ENCODE results near the gene GABARAPL1. TPM values are rescaled to one million over a fixed set of nuclear protein-coding genes. Genes with fewer than 3 reads are reported as not detected.
A peak's percentile ranks its signal among the peaks of the same experiment; 100 is the strongest.
"Not testable (repeated sequence)": the region's sequence is repeated elsewhere in the genome, so short reads cannot be mapped to it uniquely, and the experiment has no call there.

The GABARAPL1 gene
- total and polyA plus RNA-seq, 9 donors = 53.1 to 186 (median 96.1) TPM

- H3K4me3 ChIP-seq = peak overlapping the region; percentile 89
- H3K27me3 ChIP-seq = no peaks in the 10 kb centered on the region
- WGBS, 3 donors = 48 to 62% (median 60%) methylated on average over 3 of the region's 3 CpGs
- H3K9me3 ChIP-seq = no peaks in the 10 kb centered on the region
- peak overlapping the region; percentile 97 to 100 for H3K27ac ChIP-seq
- DNase-seq = no peak
- peaks cover 5% of the 10 kb centered on the region for H3K4me1 ChIP-seq (ENCODE audit: insufficient read depth)
- TF ChIP-seq POLR2A (IDR thresholded peaks at IDR 0.05) = no peak
- TF ChIP-seq, protein P1, sequence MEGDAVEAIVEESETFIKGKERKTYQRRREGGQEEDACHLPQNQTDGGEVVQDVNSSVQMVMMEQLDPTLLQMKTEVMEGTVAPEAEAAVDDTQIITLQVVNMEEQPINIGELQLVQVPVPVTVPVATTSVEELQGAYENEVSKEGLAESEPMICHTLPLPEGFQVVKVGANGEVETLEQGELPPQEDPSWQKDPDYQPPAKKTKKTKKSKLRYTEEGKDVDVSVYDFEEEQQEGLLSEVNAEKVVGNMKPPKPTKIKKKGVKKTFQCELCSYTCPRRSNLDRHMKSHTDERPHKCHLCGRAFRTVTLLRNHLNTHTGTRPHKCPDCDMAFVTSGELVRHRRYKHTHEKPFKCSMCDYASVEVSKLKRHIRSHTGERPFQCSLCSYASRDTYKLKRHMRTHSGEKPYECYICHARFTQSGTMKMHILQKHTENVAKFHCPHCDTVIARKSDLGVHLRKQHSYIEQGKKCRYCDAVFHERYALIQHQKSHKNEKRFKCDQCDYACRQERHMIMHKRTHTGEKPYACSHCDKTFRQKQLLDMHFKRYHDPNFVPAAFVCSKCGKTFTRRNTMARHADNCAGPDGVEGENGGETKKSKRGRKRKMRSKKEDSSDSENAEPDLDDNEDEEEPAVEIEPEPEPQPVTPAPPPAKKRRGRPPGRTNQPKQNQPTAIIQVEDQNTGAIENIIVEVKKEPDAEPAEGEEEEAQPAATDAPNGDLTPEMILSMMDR (IDR thresholded peaks at IDR 0.05) = no peak
- no peak for TF ChIP-seq EP300 (IDR thresholded peaks at IDR 0.05)
- H3K36me3 ChIP-seq = no peaks in the 10 kb centered on the region
- intact Hi-C loops (cut with DNase I) = loop anchor here in 3 of 4 donors (10.0 kb wide), 3 partner anchors 150 to 1520 kb away; partner anchors contain the start of genes RIMKLB (in 1 of the 3) and YBX3 (in 1 of the 3)
Observed at GRCh38 chr12:10214895-10215267, 2.2 kb downstream of the GABARAPL1 start.

DNA sequence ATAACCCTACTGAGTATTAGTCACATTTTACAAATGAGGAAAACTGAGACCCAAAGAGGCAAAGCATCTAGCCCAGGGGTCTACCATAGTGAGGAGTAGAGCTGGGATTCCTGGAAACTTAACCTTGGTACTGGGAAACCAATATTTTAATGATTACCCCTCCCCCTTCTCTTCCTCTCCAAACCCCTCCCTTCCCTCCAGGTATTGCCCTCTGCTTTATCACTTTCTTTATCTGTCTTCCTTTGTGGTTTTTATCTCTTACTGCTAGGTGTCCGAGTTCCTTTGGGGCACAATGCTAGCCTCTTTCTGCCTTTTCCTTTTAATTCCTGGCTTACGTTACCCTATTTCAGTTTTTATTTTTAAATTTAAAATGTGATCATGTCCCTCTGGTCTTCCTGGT lies 2.8 kb downstream of the GABARAPL1 start:
- WGBS, 3 donors = 77 to 88% (median 81%) methylated on average over 2 of the region's 2 CpGs
- DNase-seq = no peak
- TF ChIP-seq EP300 (IDR thresholded peaks at IDR 0.05) (no peak), POLR2A (IDR thresholded peaks at IDR 0.05) (no peak)
- TF ChIP-seq, protein P1 (IDR thresholded peaks at IDR 0.05) = no peak
- H3K27me3 ChIP-seq = no peaks in the 10 kb centered on the region
- peak overlapping the region in 1 of 2 donors; percentile 97 for H3K27ac ChIP-seq
- intact Hi-C loops (cut with DNase I) = loop anchor here in 3 of 4 donors (10.0 kb wide), 3 partner anchors 149 to 1521 kb away; partner anchors contain the start of genes RIMKLB (in 1 of the 3) and YBX3 (in 1 of the 3)
- H3K4me3 ChIP-seq = peak overlapping the region; percentile 89
- H3K4me1 ChIP-seq (ENCODE audit: insufficient read depth) = peaks cover 5% of the 10 kb centered on the region
- no peaks in the 10 kb centered on the region for H3K36me3 ChIP-seq
- no peaks in the 10 kb centered on the region for H3K9me3 ChIP-seq

GRCh38 chr12:10215946-10216345 lies 3.3 kb downstream of the GABARAPL1 start:
- H3K36me3 ChIP-seq; H3K27me3 ChIP-seq; DNase-seq; H3K9me3 ChIP-seq; H3K27ac ChIP-seq; H3K4me1 ChIP-seq (ENCODE audit: insufficient read depth); H3K4me3 ChIP-seq: not testable (repeated sequence)
- intact Hi-C loops (cut with DNase I) = loop anchor here in 3 of 4 donors (10.0 kb wide), 3 partner anchors 149 to 1521 kb away; partner anchors contain the start of genes RIMKLB (in 1 of the 3) and YBX3 (in 1 of the 3)
- whole genome bisulfite sequencing, 3 donors = 88 to 98% (median 92%) methylated on average over 13 of the region's 13 CpGs

GRCh38 chr12:10218021-10218420 lies 5.3 kb downstream of the GABARAPL1 start:
- Histone ChIP-seq H3K27ac (no peak overlapping the region), H3K36me3 (no peaks in the 10 kb centered on the region), H3K4me3 (no peak overlapping the region), H3K4me1 (ENCODE audit: insufficient read depth) (peaks cover 1% of the 10 kb centered on the region), H3K27me3 (no peaks in the 10 kb centered on the region), H3K9me3 (no peaks in the 10 kb centered on the region)
- no peak for DNase-seq
- 94 to 96% (median 95%) methylated on average over 6 of the region's 6 CpGs for WGBS, 3 donors
- TF ChIP-seq, protein P1 (IDR thresholded peaks at IDR 0.05) = no peak
- no peak for TF ChIP-seq POLR2A (IDR thresholded peaks at IDR 0.05)
- TF ChIP-seq EP300 (IDR thresholded peaks at IDR 0.05) = no peak
- intact Hi-C loops (cut with DNase I) = loop anchor here in 3 of 4 donors (10.0 kb wide), 3 partner anchors 147 to 1523 kb away; partner anchors contain the start of genes RIMKLB (in 1 of the 3) and YBX3 (in 1 of the 3)

DNA sequence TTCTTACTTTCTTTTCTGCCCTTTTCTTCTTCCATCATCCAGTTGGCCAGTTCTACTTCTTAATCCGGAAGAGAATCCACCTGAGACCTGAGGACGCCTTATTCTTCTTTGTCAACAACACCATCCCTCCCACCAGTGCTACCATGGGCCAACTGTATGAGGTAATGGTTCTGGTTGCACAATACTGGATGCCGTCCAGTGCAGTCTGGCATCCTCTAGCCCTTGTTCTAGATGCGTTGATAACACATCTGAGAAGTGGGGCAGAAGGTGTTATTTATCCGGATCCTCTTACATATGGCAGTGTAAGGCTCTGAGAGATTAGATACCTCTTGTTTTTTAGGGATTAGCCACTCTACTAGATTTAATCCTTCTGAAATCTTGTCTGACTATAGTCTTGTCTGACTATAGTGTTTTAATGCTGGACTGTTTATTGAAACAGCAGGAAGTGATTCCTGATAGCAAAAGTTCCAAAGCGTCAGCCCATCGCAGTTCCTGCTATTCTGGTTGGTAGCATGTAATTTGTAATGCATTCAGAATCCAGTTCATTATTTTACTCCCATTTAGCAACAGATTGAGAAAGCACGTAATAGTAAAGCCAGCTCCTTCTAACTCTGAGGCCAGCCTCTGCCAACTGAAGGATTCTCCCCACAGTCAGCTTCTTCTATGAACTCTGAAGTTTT lies 7.9 kb downstream of the GABARAPL1 start:
- DNase-seq = peak; percentile 31 to 77 (median 56)
- intact Hi-C loops (cut with DNase I) = no loop called here

More for the DNA sequence above, 7.9 kb downstream of the GABARAPL1 start:
- H3K4me1 ChIP-seq (ENCODE audit: insufficient read depth) = no peaks in the 10 kb centered on the region
- no peaks in the 10 kb centered on the region for H3K36me3 ChIP-seq
- TF ChIP-seq POLR2A (IDR thresholded peaks at IDR 0.05) (no peak), EP300 (IDR thresholded peaks at IDR 0.05) (no peak)
- TF ChIP-seq, protein P1 (IDR thresholded peaks at IDR 0.05) = no peak
- no peak overlapping the region for H3K27ac ChIP-seq
- no peaks in the 10 kb centered on the region for H3K9me3 ChIP-seq
- 64 to 74% (median 70%) methylated on average over 8 of the region's 8 CpGs for WGBS, 3 donors
- H3K27me3 ChIP-seq = no peaks in the 10 kb centered on the region
- H3K4me3 ChIP-seq = no peak overlapping the region
